Left ventricle myocardium inferior (tissue), 1 donor: ENCODE data around the gene PTMA. TPM values are rescaled to one million over a fixed set of nuclear protein-coding genes. Genes with fewer than 3 reads are reported as not detected.
A peak's percentile ranks its signal among the peaks of the same experiment; 100 is the strongest.

Experiments used
- DNase-seq: peaks from one replicate; pipeline ENCODE4 v3.0.0-alpha.2; 2020
- H3K27ac ChIP-seq: fragments of 200-600 bp; replicated peaks from 2 replicates; pipeline ENCODE4 v1.8.0; 2021
- H3K27me3 ChIP-seq: fragments of 200-600 bp; 2 replicates; pipeline ENCODE4 v1.8.0; 2021; ENCODE audit warnings: low read depth
- H3K36me3 ChIP-seq: fragments of 200-600 bp; 2 replicates; pipeline ENCODE4 v1.8.0; 2021
- H3K4me1 ChIP-seq: fragments of 200-600 bp; 2 replicates; pipeline ENCODE4 v1.8.0; 2021
- H3K4me3 ChIP-seq: fragments of 200-600 bp; 2 replicates; pipeline ENCODE4 v1.8.0; 2021; ENCODE audit warnings: mild to moderate bottlenecking, moderate library complexity
- H3K9me3 ChIP-seq: fragments of 200-600 bp; replicated peaks from 2 replicates; pipeline ENCODE4 v1.8.0; 2021
- intact Hi-C: fragments of 100-400 bp; cut with micrococcal nuclease; formaldehyde crosslinking; loops from one replicate; pipeline ENCODE4 v1.11.0; 2022
- total RNA-seq: library from RNA; stranded (reverse); fragmentation: NEBNext Ultra II Directional; extraction: Animal tissue kit (Norgen Biotek cat#: 25700); gene quantifications from one replicate; pipeline ENCODE4 v1.2.1, GENCODE V29; 2021
- TF ChIP-seq, protein P1 (sequence below): fragments of 200-600 bp; IDR thresholded peaks from 2 replicates; pipeline ENCODE4 v1.8.0; 2021; ENCODE audit warnings: antibody characterized with exemption, mild to moderate bottlenecking, borderline replicate concordance
- donor health status: DM: no; HTN: yes; CAD: no; lungs with severe emphysema.

PTMA gene
- total RNA-seq, 1 donor from 2014 or later = 209 TPM

DNA sequence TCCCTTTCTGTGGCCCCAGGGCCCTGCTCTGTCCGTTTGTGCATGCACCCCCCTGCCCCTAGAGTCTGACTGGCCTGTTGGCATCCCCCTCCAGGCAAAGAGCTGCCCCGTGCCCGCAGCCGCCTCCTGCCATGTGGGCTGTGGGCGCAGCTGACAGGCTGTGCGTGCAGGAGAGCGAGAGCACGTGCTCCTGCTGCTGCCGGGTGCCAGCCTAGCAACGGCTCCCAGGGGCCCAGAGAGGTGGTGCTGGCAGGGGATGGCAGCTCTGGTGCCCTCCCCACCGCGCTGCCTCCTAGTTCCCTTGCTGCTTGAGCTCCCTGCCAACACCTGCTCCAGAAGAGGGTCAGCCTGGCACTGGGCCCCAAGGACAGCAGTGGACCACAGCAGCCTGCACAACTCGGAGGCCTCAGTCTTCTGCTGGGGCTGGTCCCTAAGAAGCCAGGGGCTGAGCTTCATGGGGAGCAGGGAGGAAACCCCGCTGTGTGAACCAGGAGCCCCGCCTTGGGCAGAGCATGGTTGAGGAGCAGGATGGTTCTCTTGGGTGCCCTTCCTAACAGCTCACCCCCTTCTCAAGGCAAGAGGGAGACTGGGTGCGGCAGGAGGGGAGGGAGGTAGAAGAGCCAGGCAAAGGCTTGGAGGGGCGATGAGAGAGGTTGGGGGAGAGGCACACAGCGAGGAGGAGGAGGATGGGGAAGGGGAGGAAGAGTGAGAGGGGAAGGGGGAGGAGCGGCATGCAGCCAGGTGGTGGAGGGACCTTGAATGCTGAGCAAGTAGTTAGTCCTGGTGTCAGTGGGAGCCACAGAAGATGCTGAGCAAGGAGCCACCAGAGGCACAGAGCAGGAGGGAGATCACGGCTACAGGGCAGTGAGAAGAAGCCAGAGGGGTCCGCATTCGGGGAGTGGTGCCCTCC lies 23.8 kb upstream of the PTMA start:
- H3K9me3 ChIP-seq = no peaks in the 10 kb centered on the region
- intact Hi-C loops = no loop called here
- no peaks in the 10 kb centered on the region for H3K27me3 ChIP-seq
- peak overlapping the region; percentile 54 for H3K27ac ChIP-seq
- no peak overlapping the region for H3K4me3 ChIP-seq
- DNase-seq = peak; percentile 61
- peaks cover 50% of the 10 kb centered on the region for H3K4me1 ChIP-seq
- TF ChIP-seq, protein P1, sequence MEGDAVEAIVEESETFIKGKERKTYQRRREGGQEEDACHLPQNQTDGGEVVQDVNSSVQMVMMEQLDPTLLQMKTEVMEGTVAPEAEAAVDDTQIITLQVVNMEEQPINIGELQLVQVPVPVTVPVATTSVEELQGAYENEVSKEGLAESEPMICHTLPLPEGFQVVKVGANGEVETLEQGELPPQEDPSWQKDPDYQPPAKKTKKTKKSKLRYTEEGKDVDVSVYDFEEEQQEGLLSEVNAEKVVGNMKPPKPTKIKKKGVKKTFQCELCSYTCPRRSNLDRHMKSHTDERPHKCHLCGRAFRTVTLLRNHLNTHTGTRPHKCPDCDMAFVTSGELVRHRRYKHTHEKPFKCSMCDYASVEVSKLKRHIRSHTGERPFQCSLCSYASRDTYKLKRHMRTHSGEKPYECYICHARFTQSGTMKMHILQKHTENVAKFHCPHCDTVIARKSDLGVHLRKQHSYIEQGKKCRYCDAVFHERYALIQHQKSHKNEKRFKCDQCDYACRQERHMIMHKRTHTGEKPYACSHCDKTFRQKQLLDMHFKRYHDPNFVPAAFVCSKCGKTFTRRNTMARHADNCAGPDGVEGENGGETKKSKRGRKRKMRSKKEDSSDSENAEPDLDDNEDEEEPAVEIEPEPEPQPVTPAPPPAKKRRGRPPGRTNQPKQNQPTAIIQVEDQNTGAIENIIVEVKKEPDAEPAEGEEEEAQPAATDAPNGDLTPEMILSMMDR = no peak
- no peaks in the 10 kb centered on the region for H3K36me3 ChIP-seq

DNA sequence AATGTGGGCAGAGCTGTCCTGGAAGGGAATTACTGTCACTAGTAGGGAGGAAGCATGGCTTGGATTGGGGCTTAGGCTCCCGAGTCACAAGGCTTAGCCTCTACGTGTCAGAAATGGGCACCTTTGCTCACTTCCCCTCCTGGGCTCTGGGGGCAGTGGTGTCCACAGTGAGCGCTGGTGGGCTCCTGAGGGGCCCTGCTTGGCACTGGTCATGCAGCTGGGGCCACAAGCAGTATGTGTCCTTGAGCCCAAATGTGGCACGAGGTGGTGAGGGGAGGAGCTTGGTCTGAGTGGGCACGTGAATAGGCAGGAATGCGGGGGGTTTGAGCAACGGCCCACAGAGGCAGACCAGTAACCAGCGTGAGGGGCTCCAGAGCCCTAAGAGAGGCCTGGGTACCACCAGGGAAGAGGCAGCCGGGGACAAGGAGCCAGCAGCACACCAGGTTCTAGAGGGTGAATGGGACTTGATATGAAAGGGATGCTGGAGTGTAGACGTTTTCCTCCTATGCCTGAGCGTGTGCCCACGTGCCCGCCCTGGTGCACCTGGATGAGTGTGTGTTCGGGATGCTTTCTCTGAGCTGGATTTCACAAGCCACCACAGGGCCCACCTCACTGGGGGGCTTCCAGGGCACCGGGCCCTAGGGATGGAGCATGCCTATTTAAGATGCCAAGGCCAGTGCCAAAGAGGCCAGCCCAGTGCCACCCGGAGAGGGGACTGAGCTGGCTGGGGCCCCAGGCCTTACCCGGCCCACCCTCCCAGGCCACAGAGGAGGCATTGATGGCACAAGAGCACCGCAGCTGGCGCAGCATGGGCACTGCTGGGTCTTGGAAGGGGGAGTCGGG lies 22.8 kb upstream of the PTMA start:
- Histone ChIP-seq H3K27ac (peak overlapping the region; percentile 54), H3K4me1 (peaks cover 46% of the 10 kb centered on the region), H3K4me3 (no peak overlapping the region), H3K27me3 (no peaks in the 10 kb centered on the region), H3K36me3 (no peaks in the 10 kb centered on the region), H3K9me3 (no peaks in the 10 kb centered on the region)
- DNase-seq = no peak
- intact Hi-C loops = no loop called here
- TF ChIP-seq, protein P1 = no peak

DNA sequence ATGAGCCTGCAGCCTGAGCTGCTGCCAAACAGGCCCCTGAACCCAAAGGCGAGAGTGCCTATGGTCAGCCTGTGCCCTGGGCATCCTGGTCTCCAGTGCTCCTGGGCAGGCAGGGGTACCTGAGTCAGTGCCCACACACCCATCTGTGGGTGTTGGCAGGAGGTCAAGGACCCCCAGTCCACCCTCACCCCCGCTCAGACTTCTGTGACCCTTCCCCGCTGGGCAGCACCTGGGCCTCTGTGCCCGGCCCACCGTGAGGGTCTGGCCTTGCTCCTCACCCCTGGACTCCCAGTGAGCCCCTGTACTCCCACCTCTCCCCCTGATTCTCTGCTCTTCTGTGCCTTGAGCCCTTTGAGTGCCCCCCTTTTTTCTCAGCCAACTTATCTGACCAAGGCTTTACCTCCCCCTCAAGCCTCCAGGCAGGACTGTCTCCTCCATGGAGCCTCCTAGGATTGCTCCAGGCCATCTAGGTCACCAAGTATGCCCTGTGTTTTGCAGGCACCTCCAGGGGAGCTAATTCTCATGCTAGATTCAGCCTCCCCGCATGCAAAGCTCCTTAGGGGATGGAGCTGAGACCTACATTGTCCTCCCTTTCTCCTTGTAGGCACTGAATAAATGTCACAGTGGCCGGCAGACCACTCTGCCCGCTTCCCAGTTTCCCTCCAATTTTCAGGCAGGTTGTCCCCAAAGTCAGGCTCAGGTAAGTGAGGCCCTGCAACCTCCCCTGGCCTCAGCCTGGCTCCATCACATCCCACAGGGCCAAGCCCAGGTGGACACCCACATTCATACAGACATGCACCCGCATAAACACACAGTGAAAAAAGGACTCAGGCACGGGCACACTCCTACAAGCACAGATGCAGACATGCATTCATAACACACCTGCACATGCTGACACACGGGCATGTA lies 21.9 kb upstream of the PTMA start:
- Histone ChIP-seq H3K36me3 (no peaks in the 10 kb centered on the region), H3K4me3 (no peak overlapping the region), H3K4me1 (peaks cover 40% of the 10 kb centered on the region), H3K9me3 (no peaks in the 10 kb centered on the region), H3K27ac (no peak overlapping the region), H3K27me3 (no peaks in the 10 kb centered on the region)
- intact Hi-C loops = no loop called here
- DNase-seq = no peak
- TF ChIP-seq, protein P1 = no peak

DNA sequence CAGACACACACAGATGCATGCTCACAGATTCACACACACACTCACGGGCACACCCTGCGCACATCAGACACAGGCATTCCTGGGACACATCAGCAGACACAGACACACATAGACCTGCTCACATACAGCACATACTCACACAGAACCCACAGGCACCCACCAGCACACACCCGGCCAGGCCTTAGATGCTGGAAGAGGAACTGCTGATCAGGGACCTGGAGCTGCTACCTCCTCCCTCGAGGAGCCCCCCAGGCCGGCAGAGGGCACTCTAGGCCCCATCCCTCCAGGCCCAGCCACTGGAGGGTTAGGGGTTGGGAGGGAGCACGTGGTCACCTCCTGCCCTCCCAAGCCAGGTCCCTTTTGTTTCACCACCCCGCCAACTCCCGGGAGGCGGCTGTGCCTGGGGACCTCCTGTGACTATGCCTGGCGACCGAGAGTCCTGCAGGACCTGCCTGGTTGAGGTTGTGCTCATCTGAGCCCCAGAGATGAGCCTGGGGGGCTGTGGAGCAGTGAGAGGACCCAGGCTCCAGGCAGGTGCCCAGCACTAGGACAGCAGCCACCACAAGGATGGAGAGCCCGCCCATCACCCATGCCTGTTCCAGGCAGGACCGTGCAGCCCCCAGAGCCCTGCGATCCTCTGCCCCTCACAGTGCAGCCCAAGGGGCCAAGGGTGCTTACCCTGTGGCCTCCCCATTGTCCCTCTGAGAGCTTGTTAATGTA lies 21.0 kb upstream of the PTMA start:
- H3K27me3 ChIP-seq = no peaks in the 10 kb centered on the region
- H3K27ac ChIP-seq = no peak overlapping the region
- H3K4me1 ChIP-seq = peaks cover 32% of the 10 kb centered on the region
- peak; percentile 58 for DNase-seq
- TF ChIP-seq, protein P1 = peak; percentile 69
- H3K9me3 ChIP-seq = no peaks in the 10 kb centered on the region
- no peaks in the 10 kb centered on the region for H3K36me3 ChIP-seq
- H3K4me3 ChIP-seq = no peak overlapping the region
- intact Hi-C loops = no loop called here
